T47D (cell line): ENCODE measurements around the gene ZC3H12C.

Source experiments
- DNase-seq, 2 experiments: peaks; one replicate each; pipeline versions ENCODE4 v3.0.0 to v3.0.0-alpha.2; 2011 to 2012; ENCODE audit warnings: low read depth in 1 of 2, low spot score in 1 of 2
- JUND ChIP-seq: IDR thresholded peaks from 2 replicates; pipeline ENCODE4 v1.6.1; 2012; ENCODE audit warnings: low read depth
- in situ Hi-C: cut with HindIII; loops from 2 replicates; pipeline ENCODE4 v1.10.0; 2016; ENCODE audit warnings: low sequenced_read_pairs, low pct_unique_long_range_greater_than_20kb

Gene ZC3H12C

DNA sequence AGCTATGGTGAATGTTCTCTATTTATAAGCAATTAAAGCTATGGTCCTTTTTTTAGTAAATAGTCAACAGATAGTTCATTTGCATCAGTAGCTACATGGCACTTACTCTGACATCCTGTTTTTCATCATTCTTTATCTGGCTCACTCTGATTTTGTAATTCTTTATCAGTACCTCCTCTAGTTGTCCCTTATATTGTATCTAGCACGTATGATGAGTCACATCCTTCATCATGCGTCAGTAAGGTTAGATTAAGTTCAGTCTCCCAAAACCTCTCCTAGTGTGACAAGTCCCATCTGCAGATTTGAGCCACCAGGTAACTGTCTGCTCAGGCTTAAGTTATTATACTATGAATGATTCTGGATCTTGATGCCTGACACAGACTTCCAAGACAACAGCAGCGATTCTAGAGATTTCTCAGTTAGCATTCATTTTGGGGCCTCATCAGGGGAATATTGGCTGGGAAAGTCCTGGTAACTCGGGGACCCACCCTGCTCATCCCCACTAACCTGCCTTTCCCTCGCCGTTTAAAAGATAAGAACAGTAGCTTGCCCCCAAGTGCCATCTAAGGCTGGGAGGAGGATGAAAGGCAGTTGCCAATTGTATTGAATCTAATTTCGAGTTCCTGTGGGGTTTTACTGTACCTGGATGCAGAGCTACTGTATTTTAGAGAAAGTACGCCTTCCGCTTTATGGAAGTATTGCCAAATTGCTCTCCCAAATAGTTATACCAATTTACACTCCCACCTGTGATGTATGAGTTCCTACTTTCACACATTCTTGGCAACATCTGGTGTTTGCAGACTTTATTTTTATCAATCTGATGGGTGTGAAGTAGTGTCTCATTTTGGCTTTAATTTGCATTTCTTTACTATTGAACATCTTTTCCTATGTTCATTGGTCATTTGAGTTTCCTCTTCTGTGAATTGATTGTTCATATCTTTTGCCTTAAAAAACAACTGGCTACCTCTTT lies 55.9 kb downstream of the ZC3H12C start:
- in situ Hi-C loops, result no loop called here
- DNase-seq, result no peak
- TF ChIP-seq JUND, result no peak

DNA sequence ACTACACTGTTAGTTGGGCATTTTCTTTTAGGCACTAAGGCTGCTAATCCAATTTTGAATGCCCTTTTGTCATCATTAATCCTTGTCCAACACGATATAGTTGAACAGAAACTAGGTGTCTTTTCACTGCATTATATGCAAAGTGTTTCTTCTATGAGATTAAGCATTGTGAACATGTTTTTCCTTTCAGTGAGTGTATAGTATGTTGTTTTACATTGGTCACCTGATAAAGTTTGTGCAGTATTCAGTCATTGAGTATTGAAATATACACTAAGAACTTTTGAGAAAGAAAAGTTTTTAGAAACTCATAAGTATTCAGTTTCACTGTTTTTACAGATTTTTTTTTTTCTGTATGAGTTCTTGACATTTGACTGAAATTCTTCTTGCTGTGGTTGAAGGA lies 59.0 kb downstream of the ZC3H12C start:
- no peak for TF ChIP-seq JUND
- no peak for DNase-seq
- in situ Hi-C loops, result no loop called here

DNA sequence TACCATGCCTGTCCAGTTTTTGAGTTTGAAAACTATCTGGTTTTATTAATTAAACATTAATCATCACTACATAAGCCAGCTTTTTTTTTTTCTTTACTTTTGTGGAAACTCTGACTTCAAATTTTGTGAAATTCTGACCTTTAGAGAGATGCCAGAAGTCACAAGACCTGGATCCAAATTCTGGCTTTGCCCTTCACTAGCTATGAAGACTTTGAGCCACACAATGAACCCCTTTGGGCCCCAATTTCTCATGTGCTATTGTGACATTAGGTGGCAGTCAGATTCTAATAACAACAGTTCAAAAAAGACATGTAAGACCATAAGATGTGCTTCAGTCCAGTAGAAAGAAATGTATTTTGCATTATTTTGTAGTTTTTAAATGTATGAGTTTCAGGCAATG lies 60.3 kb downstream of the ZC3H12C start:
- TF ChIP-seq JUND, result no peak
- in situ Hi-C loops, result no loop called here

DNA sequence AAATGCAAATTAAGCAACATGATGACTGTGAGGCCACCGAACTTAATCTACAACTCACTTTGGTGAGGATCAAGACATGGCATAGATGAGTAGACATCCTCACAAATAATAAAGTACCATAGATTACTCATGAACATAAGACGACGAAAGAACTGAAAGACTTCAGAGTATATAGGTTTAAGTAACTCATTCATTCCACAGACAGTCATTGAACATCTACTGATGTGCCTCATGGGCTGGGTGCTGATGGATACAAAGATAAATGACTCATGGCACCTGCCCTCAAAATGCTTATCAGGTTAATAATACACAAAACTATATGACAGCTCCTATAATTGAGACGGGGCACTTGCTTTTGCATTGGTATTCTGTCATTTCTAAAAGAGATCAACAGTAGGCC lies 63.3 kb downstream of the ZC3H12C start:
- TF ChIP-seq JUND, result no peak
- in situ Hi-C loops, result no loop called here
- no peak for DNase-seq

More for the DNA sequence above, 60.3 kb downstream of the ZC3H12C start:
- no peak for DNase-seq

DNA sequence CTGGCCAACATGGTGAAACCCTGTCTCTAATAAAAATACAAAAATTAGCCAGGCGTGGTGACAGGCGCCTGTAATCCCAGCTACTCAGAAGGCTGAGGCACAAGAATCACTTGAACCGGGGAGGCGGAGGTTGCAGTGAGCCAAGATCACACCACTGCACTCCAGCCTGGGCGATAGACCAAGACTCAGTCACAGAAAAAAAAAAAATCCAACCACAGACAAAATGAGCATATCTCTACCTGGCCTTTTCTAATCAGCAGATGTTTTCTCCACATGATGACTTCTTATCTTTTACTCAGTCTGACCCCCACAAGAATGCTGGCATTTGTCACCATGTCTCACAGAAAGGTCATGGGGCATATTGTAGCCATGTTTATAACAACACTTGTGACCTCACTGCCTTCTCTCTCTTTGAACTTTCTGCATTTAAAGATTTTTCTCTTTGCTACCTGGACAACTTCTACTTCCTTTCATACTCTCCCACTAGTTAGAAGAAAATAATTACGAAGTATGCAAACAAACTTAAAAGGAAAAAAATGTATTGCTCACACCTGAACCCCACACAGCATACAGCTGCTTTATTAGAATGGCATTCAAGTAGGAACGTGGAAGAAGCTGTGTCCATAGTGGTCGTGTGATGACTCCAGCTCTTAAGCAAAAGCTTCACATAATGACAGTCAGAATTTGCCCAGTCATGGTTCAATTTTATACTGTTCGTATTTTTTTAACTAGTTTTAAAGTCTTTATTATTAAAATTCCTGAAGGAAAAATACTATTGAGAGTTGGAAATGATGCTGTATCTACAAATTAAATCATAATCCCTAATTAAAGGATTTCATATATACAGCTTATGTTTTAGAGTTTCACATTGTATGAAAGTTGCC lies 65.4 kb downstream of the ZC3H12C start:
- in situ Hi-C loops, result no loop called here
- DNase-seq, result no peak
- no peak for TF ChIP-seq JUND

DNA sequence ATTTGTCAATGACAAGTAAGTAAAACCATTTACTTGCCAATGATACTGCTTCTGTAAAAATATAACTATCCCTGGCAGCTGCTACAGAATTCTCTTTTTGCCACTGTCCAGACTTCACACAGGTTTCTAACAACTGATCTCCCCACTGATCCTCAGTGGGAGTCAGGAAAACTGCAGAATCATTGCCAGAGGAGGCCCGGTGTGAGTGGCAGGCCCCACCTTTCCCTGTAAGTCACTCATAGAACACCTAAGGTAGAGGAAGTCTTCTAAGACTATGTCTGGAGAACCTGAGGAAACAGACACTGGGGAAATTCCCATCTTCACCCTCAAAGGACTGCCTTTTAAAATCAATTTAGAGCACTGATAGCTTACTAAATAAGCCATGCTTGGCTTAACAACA lies 66.3 kb downstream of the ZC3H12C start:
- TF ChIP-seq JUND, result no peak
- DNase-seq, result no peak
- in situ Hi-C loops, result no loop called here

DNA sequence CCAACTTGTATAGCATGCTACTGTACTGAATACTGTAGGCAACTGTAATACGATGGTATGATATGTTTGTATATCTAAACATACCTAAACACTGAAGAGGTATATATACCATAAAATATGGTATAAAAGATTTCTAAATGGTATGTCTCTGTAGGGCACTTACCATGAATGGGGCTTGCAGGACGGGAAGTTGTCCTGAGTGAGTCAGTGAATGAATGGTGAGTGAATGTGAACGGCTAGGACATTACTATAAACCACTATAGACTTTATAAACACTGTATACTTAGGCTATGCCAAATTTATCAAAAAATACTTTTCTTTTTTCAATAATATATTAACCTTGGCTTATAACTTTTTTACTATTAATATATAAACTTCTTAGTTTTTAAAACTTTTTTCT lies 66.8 kb downstream of the ZC3H12C start:
- TF ChIP-seq JUND, result no peak
- no peak for DNase-seq
- in situ Hi-C loops, result no loop called here

DNA sequence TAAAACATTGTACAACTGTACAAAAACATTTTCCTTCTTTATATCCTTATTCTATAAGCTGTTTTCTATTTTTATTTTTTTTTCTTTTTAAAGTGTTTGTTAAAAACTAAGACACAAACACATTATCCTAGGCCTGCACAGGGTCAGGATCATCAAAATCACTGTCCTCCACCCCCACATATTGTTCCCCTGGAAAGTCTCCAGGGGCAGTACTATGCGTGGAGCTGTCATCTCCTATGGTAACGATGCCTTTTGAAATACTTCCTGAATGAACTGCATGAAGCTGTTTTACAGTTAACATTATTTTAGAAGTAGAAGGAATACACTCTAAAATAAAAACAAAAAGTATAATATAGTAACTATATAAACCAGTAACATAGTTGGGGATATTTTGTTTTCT lies 67.2 kb downstream of the ZC3H12C start:
- DNase-seq, result no peak
- TF ChIP-seq JUND, result no peak
- in situ Hi-C loops, result no loop called here

DNA sequence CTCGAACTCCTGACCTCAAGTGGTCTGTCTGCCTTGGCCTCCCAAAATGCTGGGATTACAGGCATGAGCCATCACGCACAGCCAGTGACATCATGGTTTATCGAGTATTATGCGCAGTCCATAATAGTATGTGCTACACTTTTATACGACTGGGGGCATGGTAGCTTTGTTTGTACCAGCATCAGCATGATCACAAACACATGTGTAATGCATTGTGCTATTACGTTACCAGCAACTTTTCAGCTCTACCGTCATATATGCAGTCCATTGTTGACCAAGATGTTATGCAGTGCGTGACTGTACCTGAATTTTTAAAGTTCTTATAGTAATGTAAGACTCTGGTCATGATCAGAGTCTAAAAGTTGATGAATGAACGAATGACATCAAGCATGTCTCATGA lies 67.9 kb downstream of the ZC3H12C start:
- in situ Hi-C loops, result no loop called here
- TF ChIP-seq JUND, result no peak
- DNase-seq, result no peak

DNA sequence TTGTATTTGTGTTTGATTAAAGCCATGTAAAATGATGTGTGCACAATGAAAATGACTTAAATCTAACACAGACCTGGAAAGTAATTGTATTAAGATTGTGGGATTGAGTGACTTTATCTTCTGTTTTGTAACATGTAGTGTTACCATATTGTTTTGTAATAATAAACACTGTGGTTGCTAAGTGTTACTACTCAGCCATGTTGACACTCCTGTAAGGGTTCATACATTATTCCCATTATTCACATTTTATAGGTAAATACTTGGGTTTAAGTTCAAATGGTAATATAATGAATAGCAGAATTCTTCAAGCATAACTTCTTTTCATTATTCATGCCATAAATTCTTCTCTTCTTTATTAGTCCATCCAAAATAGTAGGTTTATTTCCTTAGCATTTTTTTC lies 69.0 kb downstream of the ZC3H12C start:
- DNase-seq, result no peak
- no peak for TF ChIP-seq JUND
- in situ Hi-C loops, result no loop called here

DNA sequence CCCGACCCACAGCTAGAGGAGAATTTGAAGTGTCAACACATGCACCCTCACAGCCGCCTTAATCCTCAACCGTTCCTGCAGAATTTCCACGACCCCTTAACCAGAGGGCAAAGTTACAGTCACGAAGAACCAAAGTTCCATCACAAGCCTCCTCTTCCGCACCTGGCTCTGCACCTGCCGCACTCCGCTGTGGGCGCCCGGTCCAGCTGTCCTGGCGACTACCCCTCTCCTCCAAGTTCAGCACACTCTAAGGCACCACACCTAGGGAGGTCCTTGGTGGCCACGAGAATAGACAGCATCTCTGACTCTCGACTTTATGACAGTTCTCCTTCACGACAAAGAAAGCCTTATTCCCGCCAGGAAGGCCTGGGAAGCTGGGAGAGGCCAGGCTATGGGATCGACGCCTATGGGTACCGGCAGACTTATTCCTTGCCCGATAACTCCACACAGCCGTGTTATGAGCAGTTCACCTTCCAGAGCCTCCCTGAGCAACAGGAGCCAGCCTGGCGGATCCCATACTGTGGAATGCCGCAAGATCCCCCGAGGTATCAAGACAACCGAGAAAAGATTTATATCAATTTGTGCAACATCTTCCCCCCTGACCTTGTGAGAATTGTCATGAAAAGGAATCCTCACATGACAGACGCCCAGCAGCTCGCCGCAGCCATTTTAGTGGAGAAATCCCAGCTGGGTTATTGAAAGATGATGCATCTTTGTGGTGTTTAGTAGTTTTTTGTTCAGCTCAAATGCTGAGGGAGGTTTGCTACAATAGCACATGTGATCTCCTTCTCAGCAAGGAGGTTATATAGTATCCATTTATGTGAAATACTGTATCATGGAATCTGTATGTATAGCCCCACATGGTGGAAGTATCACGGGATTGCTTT lies 72.1 kb downstream of the ZC3H12C start:
- TF ChIP-seq JUND, result no peak
- no peak for DNase-seq
- in situ Hi-C loops, result no loop called here
